GM18511 (cell line): Measurements from ENCODE around the gene POLH.
A peak's percentile ranks its signal among the peaks of the same experiment; 100 is the strongest.
"Not testable (repeated sequence)": the region's sequence is repeated elsewhere in the genome, so short reads cannot be mapped to it uniquely, and the experiment has no call there.

Source experiments
- ATAC-seq: cut with Tn5 transposase; IDR thresholded peaks from one replicate; pipeline ENCODE4 v1.9.1; 2021; ENCODE audit warnings: mild to moderate bottlenecking, moderate library complexity; ENCODE audit not compliant: unreplicated experiment

POLH gene

DNA sequence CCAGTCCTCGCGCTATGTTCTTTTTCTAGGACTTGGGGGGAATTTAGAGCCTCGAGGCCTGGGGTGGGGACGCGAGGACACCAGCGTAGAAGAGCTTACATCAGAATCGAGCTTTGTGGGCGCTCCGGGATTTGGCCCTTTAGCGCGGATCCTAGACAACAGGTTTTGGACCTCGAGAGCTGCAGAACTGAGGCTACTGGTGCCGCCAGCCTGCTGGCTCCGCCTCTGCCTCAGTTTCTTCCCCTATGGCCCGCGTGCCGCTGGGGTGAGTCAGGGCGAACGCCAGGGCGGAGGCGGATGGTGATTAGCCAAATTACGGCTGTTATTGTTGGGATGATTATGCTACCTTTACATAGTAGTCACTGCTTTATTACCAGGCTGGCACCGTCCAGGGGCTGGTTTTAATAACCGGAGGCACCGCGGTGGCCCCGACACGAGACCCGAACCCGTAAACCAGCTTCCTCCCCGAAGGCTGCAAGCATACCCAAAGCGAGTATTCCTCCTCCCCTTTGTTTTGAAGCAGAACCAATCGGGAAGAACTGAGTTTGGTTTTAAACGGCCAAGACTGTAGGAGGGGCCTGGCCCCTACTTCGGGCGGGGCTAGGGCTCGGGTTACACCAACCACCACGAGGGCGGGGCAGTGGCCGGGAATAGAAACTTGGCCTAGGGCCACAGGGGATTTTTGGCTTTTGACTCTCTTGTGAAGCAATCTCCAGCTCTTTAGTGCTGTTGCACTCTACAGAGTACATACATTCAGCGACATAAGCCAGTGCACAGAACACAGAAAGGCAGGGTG is 53.7 kb downstream of the POLH start:
- peak; percentile 72 for ATAC-seq

- ATAC-seq: no peak
Measured at GRCh38 chr6:43630980-43631619, 55.1 kb downstream of the POLH start.

GRCh38 chr6:43633002-43633401 is 57.0 kb downstream of the POLH start:
- ATAC-seq: not testable (repeated sequence)

DNA sequence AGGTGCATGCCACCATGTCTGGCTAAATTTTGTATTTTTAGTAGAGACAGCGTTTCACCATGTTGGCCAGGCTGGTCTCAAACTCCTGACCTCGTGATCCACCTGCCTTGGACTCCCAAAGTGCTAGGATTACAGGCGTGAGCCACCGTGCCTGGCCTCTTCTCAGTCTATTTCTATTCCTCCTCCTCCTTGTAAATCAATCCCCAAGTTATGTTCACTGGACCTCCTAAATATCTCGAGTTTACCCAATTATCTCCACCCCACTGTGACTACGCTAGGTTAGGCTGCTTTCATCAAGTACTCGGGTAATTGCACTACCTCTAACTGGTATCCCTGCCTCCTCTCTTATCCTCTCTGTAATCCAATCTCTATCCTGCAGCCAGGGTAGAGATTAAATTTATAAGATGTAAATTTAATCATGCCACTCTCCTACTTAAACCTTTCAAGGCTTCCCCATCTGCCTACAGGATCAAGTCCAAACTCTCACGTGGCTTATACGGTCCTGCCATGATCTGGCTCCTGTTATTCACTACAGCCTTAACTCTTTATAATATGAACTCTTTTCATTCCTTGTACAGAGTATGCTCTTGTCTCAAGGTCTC is 58.8 kb downstream of the POLH start:
- ATAC-seq: no peak

- peak; percentile 89 for ATAC-seq
Measured at GRCh38 chr6:43635387-43636307, 59.7 kb downstream of the POLH start, which contains the start of gene MAD2L1BP. MAD2L1BP (plus strand) TSS chr6:43635840; CDS start chr6:43635876, 36 bp downstream.

DNA sequence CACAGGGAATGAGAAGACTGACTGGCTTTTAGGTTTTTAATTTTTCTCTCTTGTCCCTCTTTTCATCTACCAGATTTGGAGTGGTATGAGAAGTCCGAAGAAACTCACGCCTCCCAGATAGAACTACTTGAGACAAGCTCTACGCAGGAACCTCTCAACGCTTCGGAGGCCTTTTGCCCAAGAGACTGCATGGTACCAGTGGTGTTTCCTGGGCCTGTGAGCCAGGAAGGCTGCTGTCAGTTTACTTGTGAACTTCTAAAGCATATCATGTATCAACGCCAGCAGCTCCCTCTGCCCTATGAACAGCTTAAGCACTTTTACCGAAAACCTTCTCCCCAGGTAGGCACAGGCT is 60.3 kb downstream of the POLH start:
- ATAC-seq: peak; percentile 21

- ATAC-seq: no peak
Measured at GRCh38 chr6:43639984-43640800, 64.2 kb downstream of the POLH start.

DNA sequence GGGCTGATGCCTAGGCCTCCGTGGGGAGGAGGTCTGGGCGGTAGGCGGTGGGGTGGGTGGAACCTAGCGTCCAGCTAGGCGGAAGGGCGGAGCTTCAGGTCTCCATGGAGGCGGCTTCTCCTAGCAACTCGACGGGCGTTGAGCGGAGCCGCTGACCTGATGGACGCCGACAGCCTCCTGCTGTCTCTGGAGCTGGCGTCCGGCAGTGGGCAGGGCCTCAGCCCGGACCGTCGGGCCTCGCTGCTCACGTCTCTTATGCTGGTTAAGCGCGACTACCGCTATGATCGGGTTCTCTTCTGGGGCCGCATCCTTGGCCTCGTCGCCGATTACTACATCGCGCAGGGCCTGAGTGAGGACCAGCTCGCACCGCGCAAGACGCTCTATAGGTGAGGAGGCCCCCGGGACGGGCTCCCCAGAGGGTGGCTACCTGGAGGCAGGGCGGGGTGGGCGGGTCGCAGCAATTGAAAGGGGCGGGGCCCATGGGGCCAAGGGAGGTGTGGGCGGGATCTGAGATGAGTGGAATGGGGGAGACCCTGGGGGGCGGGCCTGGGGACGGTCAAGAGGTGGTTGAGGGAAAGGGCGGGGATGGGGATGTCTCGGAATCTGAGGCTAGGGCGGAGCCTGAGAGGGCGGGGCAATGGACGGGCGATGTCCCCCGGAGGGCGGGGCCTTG is 69.1 kb downstream of the POLH start, which contains the start of gene RSPH9:
TSS of gene RSPH9 (plus strand) at position 97 of the 673 bp plus-strand sequence. CDS start at position 160, 63 bp downstream.
- peak; percentile 71 for ATAC-seq

GRCh38 chr6:43645613-43645964 is 69.6 kb downstream of the POLH start:
- no peak for ATAC-seq

DNA sequence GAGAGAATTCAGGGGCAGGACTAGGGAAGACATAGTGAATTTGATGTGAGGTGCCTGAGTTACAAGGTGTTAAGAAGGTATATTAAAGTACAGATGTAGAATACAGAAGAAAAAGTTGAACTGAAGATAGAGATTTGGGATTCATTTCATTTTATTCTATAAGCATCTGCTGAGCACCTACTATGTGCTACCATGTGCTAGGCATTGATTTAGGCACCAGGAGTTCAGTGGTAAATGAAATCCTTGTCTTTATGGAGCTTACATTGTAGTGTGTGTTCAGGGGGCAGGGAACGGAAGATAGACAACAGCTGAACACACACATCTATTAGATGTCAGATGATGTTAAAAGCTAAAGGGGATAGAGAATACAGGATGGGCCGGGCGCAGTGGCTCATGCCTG is 71.6 kb downstream of the POLH start:
- ATAC-seq: no peak

- no peak for ATAC-seq
Measured at GRCh38 chr6:43648248-43648647, 72.3 kb downstream of the POLH start.

DNA sequence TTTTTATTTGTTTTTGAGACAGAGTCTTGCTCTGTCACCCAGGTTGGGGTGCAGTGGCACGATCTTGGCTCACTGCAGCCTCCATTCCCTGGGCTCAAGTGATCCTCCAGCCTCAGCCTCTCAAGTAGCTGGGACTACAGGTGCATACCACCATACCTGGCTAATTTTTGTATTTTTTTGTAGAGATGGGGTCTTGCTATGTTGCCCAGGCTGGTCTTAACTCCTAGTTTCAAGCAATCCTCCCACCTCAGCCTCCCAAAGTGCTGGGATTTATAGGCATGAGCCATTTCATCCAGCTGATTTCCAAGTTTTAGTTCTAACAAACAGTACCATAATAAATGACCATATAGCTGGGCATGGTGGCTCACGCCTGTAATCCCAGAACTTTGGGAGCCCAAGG is 76.8 kb downstream of the POLH start:
- ATAC-seq: not testable (repeated sequence)

GRCh38 chr6:43657221-43657802 is 81.3 kb downstream of the POLH start:
- ATAC-seq: no peak

DNA sequence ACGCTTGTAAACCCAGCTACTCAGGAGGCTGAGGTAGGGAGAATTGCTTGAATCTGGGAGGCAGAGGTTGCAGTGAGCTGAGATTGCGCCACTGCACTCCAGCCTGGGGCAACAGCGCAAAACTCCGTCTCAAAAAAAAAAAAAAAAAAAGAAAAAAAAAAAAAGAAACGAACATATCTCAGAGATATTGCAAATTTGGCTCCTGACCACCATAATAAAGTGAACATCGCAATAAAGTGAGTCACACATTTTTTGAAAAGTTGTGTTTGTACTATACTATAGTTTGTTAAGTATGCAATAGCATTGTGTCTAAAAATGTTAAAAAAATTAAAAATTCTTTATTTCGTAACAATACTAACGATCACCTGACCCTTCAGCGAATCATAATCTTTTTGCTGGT is 82.2 kb downstream of the POLH start:
- ATAC-seq: no peak

- ATAC-seq: not testable (repeated sequence)
Measured at GRCh38 chr6:43662948-43663347, 87.0 kb downstream of the POLH start.
